H9 (cell line): Measurements from ENCODE around the gene CTXN1. TPM values are rescaled to one million over a fixed set of nuclear protein-coding genes. Genes with fewer than 3 reads are reported as not detected.

ENCODE experiments used
- DNase-seq: peaks from one replicate; pipeline ENCODE4 v3.0.0-alpha.2; 2017
- H2AFZ ChIP-seq: one replicate; pipeline ENCODE4 v1.6.1; 2013; ENCODE audit warnings: mild to moderate bottlenecking, low read length, control low read depth, moderate library complexity
- H2AK5ac ChIP-seq: 2 replicates; pipeline ENCODE4 v1.6.1; 2013; ENCODE audit warnings: low read length, control low read depth, mixed read lengths; ENCODE audit not compliant: insufficient read length
- H2BK120ac ChIP-seq: one replicate; pipeline ENCODE4 v1.6.1; 2013; ENCODE audit warnings: low read depth, mild to moderate bottlenecking, low read length, control low read depth, inconsistent platforms; ENCODE audit not compliant: poor library complexity, severe bottlenecking
- H2BK12ac ChIP-seq: 2 replicates; pipeline ENCODE4 v1.6.1; 2013; ENCODE audit warnings: low read length, control low read depth, mixed read lengths, low read depth; ENCODE audit not compliant: insufficient read length
- H2BK15ac ChIP-seq: 2 replicates; pipeline ENCODE4 v1.6.1; 2013; ENCODE audit warnings: low read depth, low read length, control low read depth
- H2BK20ac ChIP-seq: one replicate; pipeline ENCODE4 v1.6.1; 2013; ENCODE audit warnings: low read depth, mild to moderate bottlenecking, low read length, control low read depth, inconsistent platforms; ENCODE audit not compliant: poor library complexity, severe bottlenecking
- H2BK5ac ChIP-seq: 2 replicates; pipeline ENCODE4 v1.6.1; 2013; ENCODE audit warnings: low read length, control low read depth, mixed read lengths; ENCODE audit not compliant: insufficient read length
- H3K14ac ChIP-seq: 2 replicates; pipeline ENCODE4 v1.6.1; 2013; ENCODE audit warnings: low read length, control low read depth; ENCODE audit not compliant: insufficient read depth
- H3K18ac ChIP-seq: 2 replicates; pipeline ENCODE4 v1.6.1; 2013; ENCODE audit warnings: low read depth, mild to moderate bottlenecking, mixed read lengths, low read length, control low read depth; ENCODE audit not compliant: insufficient read length
- H3K23ac ChIP-seq: 2 replicates; pipeline ENCODE4 v1.6.1; 2013; ENCODE audit warnings: low read length, control low read depth, mixed read lengths, low read depth; ENCODE audit not compliant: insufficient read length
- H3K23me2 ChIP-seq: 2 replicates; pipeline ENCODE4 v1.6.1; 2013; ENCODE audit warnings: low read depth, mild to moderate bottlenecking, mixed read lengths, low read length, control low read depth; ENCODE audit not compliant: insufficient read length, poor library complexity, severe bottlenecking
- H3K27ac ChIP-seq: 2 replicates; pipeline ENCODE4 v1.5.1; 2013; ENCODE audit warnings: low read length, control low read depth, mixed read lengths, low read depth; ENCODE audit not compliant: insufficient read length
- H3K27me3 ChIP-seq: 2 replicates; pipeline ENCODE4 v1.6.1; 2013; ENCODE audit warnings: low read length, control low read depth, inconsistent platforms; ENCODE audit not compliant: insufficient read depth
- H3K4ac ChIP-seq: 2 replicates; pipeline ENCODE4 v1.6.1; 2013; ENCODE audit warnings: low read depth, mild to moderate bottlenecking, control low read depth, inconsistent platforms, low read length, moderate library complexity
- H3K4me1 ChIP-seq: 2 replicates; pipeline ENCODE4 v1.6.1; 2013; ENCODE audit warnings: low read length, control low read depth, inconsistent platforms; ENCODE audit not compliant: insufficient read depth
- H3K4me2 ChIP-seq: 2 replicates; pipeline ENCODE4 v1.6.1; 2013; ENCODE audit warnings: low read length, control low read depth, mixed read lengths; ENCODE audit not compliant: insufficient read length, insufficient read depth
- H3K56ac ChIP-seq: 2 replicates; pipeline ENCODE4 v1.6.1; 2013; ENCODE audit warnings: low read depth, mild to moderate bottlenecking, mixed read lengths, low read length, control low read depth; ENCODE audit not compliant: insufficient read length
- H3K79me1 ChIP-seq: 2 replicates; pipeline ENCODE4 v1.6.1; 2013; ENCODE audit warnings: low read depth, mild to moderate bottlenecking, moderate library complexity, low read length, control low read depth, inconsistent platforms; ENCODE audit not compliant: insufficient read depth, poor library complexity, severe bottlenecking
- H3K79me2 ChIP-seq: 2 replicates; pipeline ENCODE4 v1.6.1; 2013; ENCODE audit warnings: low read length, control low read depth, inconsistent platforms; ENCODE audit not compliant: insufficient read depth
- H3K9ac ChIP-seq: 2 replicates; pipeline ENCODE4 v1.6.1; 2013; ENCODE audit warnings: low read length, control low read depth, mixed read lengths; ENCODE audit not compliant: insufficient read length; ENCODE audit errors: extremely low read depth
- H3K9me3 ChIP-seq: one replicate; pipeline ENCODE4 v1.6.1; 2013; ENCODE audit warnings: low read depth, low read length, inconsistent platforms; ENCODE audit not compliant: control insufficient read depth
- H3T11ph ChIP-seq: one replicate; pipeline ENCODE4 v1.6.1; 2013; ENCODE audit warnings: mild to moderate bottlenecking, low read length, control low read depth, inconsistent platforms
- H4K20me1 ChIP-seq: one replicate; pipeline ENCODE4 v1.6.1; 2013; ENCODE audit not compliant: control insufficient read depth, insufficient read length, insufficient read depth
- H4K5ac ChIP-seq: 2 replicates; pipeline ENCODE4 v1.6.1; 2013; ENCODE audit warnings: low read depth, mild to moderate bottlenecking, mixed read lengths, low read length, control low read depth; ENCODE audit not compliant: insufficient read length
- H4K8ac ChIP-seq: replicated peaks from 2 replicates; pipeline ENCODE4 v1.6.1; 2013; ENCODE audit warnings: low read length, control low read depth, mixed read lengths, low read depth; ENCODE audit not compliant: insufficient read length
- H4K91ac ChIP-seq: 2 replicates; pipeline ENCODE4 v1.6.1; 2013; ENCODE audit warnings: low read depth, mild to moderate bottlenecking, moderate library complexity, mixed read lengths, low read length, control low read depth; ENCODE audit not compliant: insufficient read length
- H3K27ac Mint-ChIP-seq, 3 experiments: 2 replicates in 2 of 3; 3 replicates in 1 of 3; pipeline ENCODE4 v1.8.0; 2020 to 2021; ENCODE audit warnings: mixed read lengths in 3 of 3, mild to moderate bottlenecking in 1 of 3, moderate library complexity in 1 of 3
- H3K27me3 Mint-ChIP-seq: 2 replicates; pipeline ENCODE4 v1.8.0; 2021; ENCODE audit warnings: low read depth, mild to moderate bottlenecking, moderate library complexity, mixed read lengths
- H3K36me3 Mint-ChIP-seq, 3 experiments: 2 replicates in 2 of 3; 3 replicates in 1 of 3; pipeline ENCODE4 v1.8.0; 2020 to 2021; ENCODE audit warnings: low read depth in 3 of 3, mixed read lengths in 3 of 3; ENCODE audit not compliant: insufficient read depth in 1 of 3
- H3K4me1 Mint-ChIP-seq, 2 experiments: 2 replicates each; pipeline ENCODE4 v1.8.0; 2020; ENCODE audit warnings: mixed read lengths in 2 of 2
- H3K4me3 Mint-ChIP-seq, 2 experiments: 2 replicates in 1 of 2; 3 replicates in 1 of 2; pipeline ENCODE4 v1.8.0; 2020 to 2021; ENCODE audit warnings: mild to moderate bottlenecking in 2 of 2, mixed read lengths in 2 of 2, moderate library complexity in 1 of 2
- H3K9me3 Mint-ChIP-seq, 2 experiments: 2 replicates in 1 of 2; 3 replicates in 1 of 2; pipeline ENCODE4 v1.8.0; 2020; ENCODE audit warnings: mild to moderate bottlenecking in 2 of 2, mixed read lengths in 2 of 2, moderate library complexity in 1 of 2
- WGBS: extraction: QIAGEN DNeasy Blood & Tissue Kit; methylation state at CpG from one replicate; pipeline ENCODE4 v1.1.7; 2013; ENCODE audit warnings: missing lambda C conversion rate, low lambda C conversion rate, mixed read lengths; ENCODE audit not compliant: insufficient read length; ENCODE audit errors: extremely low coverage; 5-methylcytosine and 5-hydroxymethylcytosine counted together
- total RNA-seq: library from RNA; stranded (reverse); gene quantifications from 2 replicates; pipeline ENCODE4 v1.2.1, GENCODE V29; 2021
- TF ChIP-seq, protein P1 (sequence below): fragments of 200-600 bp; sonication (generic); conservative IDR thresholded peaks from 3 replicates; pipeline ENCODE4 v1.8.0; 2021; ENCODE audit warnings: antibody characterized with exemption, mild to moderate bottlenecking

CTXN1 gene
- total RNA-seq, 1 experiment from 2014 or later: 22.7 TPM

DNA sequence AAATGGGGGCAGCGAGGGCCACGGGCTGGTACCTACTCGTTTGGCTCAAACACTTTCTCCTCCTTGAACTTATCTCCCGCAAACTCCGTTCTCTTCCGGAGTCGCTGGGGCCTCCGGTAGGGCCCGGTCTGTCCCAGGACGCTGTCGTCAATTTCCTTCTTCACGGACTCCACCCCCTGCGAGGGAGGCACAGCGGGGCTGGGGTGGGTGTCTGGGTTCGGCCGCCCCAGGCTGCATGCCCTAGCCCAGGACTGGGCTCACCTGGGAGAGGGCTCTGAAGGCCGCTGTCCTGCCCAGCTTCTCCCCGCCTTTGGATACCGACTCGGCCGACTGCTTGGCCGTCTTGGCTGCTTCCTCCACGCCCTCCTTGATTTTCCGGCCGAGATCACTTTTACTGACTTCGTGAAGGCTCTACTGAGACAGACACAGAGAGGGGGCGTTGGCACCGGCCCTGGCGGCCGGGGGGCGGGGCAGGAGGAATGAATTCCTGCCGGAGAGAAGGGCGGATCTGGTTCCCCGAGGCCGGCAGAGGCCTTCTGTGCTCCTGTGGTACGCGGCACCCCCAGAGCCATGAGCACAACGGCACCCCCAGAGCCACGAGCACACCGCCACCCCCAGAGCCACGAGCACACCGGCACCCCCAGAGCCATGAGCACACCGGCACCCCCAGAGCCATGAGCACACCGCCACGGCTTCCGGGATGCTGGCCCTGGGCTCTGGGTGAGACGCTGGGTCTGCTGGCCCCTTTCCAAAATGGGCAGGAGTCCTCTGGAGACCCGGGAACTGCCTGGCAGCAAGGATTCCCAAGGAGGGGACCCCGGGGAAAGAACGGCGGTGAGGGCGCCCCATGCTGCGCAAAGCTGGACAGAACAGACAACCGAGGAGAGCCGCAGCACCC is 8.1 kb upstream of the CTXN1 start:
- no peak overlapping the region for H4K5ac ChIP-seq

More for the DNA sequence above, 8.1 kb upstream of the CTXN1 start:
- Histone ChIP-seq H2BK20ac (no peak overlapping the region), H3K27ac (no peak overlapping the region), H2BK12ac (no peak overlapping the region), H2AK5ac (no peak overlapping the region), H3K9ac (no peak overlapping the region), H3K4me1 (no peaks in the 10 kb centered on the region), H2BK120ac (no peak overlapping the region), H2BK5ac (no peak overlapping the region), H3K4me2 (no peak overlapping the region), H3K18ac (no peak overlapping the region), H4K91ac (no peak overlapping the region), H3K79me1 (no peaks in the 10 kb centered on the region), H3K4ac (no peak overlapping the region), H2BK15ac (no peak overlapping the region), H3K9me3 (no peaks in the 10 kb centered on the region), H4K8ac (no peak overlapping the region), H4K20me1 (no peaks in the 10 kb centered on the region), H3K79me2 (no peaks in the 10 kb centered on the region), H3T11ph (no peak overlapping the region), H3K56ac (no peak overlapping the region), H3K23me2 (no peaks in the 10 kb centered on the region), H2AFZ (no peak overlapping the region), H3K23ac (no peak overlapping the region), H3K27me3 (no peaks in the 10 kb centered on the region), H3K14ac (no peak overlapping the region)
- Mint-ChIP-seq H3K27ac (no peak overlapping the region; a peak in 1 of 7 replicates), H3K4me1 (peaks cover 0 to under 1% of the 10 kb centered on the region in 2 experiments; a peak in 1 of 4 replicates), H3K9me3 (no peaks in the 10 kb centered on the region), H3K27me3 (no peaks in the 10 kb centered on the region), H3K4me3 (no peak overlapping the region), H3K36me3 (peaks cover 31 to 77% (median 67%) of the 10 kb centered on the region in 3 experiments; a peak in 6 of 7 replicates)
- no CpG with 5 or more reads among the region's 55 CpGs for WGBS
- no peak for DNase-seq
- TF ChIP-seq, protein P1, sequence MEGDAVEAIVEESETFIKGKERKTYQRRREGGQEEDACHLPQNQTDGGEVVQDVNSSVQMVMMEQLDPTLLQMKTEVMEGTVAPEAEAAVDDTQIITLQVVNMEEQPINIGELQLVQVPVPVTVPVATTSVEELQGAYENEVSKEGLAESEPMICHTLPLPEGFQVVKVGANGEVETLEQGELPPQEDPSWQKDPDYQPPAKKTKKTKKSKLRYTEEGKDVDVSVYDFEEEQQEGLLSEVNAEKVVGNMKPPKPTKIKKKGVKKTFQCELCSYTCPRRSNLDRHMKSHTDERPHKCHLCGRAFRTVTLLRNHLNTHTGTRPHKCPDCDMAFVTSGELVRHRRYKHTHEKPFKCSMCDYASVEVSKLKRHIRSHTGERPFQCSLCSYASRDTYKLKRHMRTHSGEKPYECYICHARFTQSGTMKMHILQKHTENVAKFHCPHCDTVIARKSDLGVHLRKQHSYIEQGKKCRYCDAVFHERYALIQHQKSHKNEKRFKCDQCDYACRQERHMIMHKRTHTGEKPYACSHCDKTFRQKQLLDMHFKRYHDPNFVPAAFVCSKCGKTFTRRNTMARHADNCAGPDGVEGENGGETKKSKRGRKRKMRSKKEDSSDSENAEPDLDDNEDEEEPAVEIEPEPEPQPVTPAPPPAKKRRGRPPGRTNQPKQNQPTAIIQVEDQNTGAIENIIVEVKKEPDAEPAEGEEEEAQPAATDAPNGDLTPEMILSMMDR: no peak
